ES-I3 (cell line): ENCODE measurements around the gene TDRD5.

Experiments used
- H3K36me3 ChIP-seq: 2 replicates; pipeline ENCODE4 v1.6.1; 2013; ENCODE audit warnings: mild to moderate bottlenecking, low read length, control low read depth, moderate library complexity; ENCODE audit not compliant: insufficient read depth
- H3K4me1 ChIP-seq: 2 replicates; pipeline ENCODE4 v1.6.1; 2013; ENCODE audit warnings: mild to moderate bottlenecking, control low read depth, low read length; ENCODE audit not compliant: insufficient read depth
- H3K9ac ChIP-seq: 2 replicates; pipeline ENCODE4 v1.6.1; 2013; ENCODE audit warnings: low read depth, mild to moderate bottlenecking, low read length, moderate library complexity
- H3K9me3 ChIP-seq: 2 replicates; pipeline ENCODE4 v1.6.1; 2013; ENCODE audit warnings: mild to moderate bottlenecking, low read length, moderate library complexity; ENCODE audit not compliant: control insufficient read depth, insufficient read depth

TDRD5 gene

DNA sequence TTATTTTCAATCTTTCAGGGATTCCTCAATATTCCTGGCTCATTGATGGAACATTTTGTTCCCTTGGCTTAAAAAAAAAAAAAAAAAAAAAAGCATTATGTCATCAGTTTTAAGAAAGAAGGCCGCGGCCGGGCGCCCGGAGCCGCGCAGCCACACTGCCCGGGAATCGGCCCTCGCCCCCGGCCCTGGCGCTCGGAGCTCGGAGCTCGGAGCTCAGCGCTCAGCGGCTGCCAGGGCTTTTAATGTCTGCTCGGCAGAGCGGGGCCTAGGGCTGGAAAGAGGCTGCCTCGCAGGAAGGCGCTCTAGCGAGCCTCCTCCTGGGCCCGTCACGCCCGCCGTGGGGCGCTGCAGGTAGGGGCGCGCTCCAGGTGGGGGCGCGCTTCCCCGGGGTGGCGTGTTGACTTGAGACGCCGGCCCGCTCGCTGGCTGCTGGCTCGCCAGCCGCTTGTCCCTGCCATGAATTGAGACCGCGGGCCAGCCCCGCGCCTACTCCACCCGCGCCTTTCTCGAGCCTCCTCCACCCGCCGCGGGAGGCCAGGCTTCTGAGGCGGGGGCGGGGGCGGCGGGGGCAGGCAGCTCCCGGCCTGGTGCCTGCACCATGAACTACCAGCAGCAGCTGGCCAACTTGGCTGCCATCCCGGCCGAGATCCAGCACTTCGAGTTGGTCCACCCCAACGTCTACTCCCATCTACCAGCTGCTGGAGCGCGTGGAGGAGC is 5.4 kb upstream of the TDRD5 start:
- Histone ChIP-seq H3K9ac (peak overlapping the region; percentile 49; the same call in 1 of the 2 replicates), H3K4me1 (peaks cover 9% of the 10 kb centered on the region), H3K36me3 (no peaks in the 10 kb centered on the region), H3K9me3 (no peaks in the 10 kb centered on the region)

DNA sequence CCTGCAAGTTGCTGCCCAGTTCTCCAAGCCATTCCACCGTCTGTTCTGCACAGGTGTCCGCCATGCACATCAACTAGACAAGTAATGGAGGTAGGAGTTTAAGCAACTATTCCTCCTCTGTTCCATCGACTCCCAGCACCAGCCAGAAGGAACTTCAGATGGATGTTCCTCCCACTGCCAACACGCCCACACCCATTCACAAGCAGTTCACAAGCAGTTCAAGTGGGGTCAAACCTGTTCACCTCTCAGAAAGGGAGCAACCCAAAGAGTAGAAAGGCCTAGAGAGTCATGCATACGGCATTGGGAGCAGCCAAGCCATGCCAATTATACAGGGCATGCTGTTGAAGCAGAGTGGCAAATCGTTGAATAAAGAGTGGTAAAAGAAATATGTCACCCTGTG is 4.3 kb upstream of the TDRD5 start:
- Histone ChIP-seq H3K9ac (no peak overlapping the region), H3K4me1 (peaks cover 9% of the 10 kb centered on the region), H3K9me3 (no peaks in the 10 kb centered on the region), H3K36me3 (no peaks in the 10 kb centered on the region)

DNA sequence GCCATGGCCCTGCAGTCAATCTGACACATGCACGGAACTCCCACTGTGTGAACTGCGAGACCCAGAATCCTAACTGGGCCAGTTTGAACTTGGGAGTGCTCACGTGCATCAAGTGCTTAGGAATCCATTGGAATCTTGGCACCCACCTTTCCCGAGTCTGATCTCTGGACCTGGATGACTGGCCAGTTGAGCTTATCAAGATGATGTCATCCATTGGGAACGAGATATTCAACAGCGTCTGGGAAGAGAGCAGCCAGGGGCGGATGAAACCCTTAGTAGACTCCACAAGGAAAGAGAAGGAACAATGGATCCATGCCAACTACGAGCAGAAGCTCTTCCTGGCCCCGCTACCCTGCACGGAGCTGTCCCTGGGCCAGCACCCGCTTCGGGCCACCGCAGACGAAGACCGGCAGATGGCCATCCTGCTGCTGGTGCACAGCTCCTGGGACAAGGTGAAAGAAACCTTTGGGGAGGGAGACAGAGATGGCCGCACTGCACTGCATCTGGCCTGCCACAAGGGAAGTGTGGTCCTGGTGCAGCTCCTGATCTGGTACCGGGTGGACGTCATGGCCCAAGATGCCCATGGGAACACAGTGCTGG is 3.1 kb upstream of the TDRD5 start:
- no peaks in the 10 kb centered on the region for H3K9me3 ChIP-seq
- peaks cover 4% of the 10 kb centered on the region for H3K4me1 ChIP-seq
- no peaks in the 10 kb centered on the region for H3K36me3 ChIP-seq
- no peak overlapping the region for H3K9ac ChIP-seq

DNA sequence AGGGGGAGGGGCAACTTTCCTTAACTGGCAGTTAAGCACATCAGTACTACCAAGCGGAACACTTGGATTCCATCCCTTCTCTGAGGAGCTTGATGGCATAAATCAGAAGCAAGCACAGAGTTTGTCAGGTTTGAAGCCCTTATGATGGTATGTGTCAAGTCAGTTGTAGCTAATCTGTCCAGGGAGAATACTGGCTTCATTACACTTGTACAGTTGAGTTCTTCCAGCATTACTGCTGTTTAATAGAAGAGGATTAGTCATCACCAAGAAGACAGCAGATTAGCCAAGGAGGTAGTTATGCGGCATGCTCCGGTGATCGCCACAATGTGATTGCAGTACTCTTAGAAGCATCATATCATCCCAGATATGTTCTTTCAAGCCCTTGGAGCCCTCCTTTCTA is 2.1 kb upstream of the TDRD5 start:
- Histone ChIP-seq H3K36me3 (no peaks in the 10 kb centered on the region), H3K9ac (no peak overlapping the region), H3K4me1 (no peaks in the 10 kb centered on the region; the same call in 1 of the 2 replicates), H3K9me3 (no peaks in the 10 kb centered on the region)

DNA sequence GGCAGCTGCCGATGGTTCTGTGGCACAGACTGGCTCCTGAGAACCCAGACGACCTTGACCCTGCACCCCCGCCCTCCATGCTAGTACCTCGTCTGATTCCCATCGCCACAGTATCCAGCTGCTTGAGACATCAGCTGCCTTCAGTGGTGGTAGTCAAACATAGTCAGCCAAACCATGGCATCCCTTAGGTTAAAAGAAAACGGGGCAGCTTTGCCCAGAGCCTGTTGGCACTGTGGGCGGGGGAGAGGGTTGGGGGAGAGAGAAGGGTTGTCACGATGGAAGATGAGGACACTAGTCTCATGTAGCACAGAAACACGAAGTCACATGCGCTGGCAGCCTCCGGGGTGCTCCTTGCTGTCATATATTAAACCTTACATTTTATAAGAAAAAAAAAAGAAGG is 961 bp upstream of the TDRD5 start:
- Histone ChIP-seq H3K9me3 (no peaks in the 10 kb centered on the region), H3K4me1 (no peaks in the 10 kb centered on the region; the same call in 1 of the 2 replicates), H3K36me3 (no peaks in the 10 kb centered on the region), H3K9ac (no peak overlapping the region)

DNA sequence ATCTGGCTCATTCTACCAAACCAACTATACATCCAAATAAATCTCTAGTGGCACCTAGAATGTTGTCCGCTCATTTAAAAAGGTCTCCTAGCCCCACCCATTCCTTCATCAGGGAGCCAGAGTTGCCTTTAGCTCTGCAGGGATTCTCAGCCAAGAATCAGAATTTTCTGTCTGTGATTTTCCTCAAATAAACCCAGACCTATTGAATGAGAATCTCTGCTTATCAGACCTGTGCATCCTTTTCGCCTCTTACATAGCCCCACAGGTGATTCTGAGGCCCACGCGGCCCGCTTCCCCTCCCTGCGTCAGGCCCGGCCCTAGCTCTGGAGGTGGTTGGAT is 410 bp upstream of the TDRD5 start:
- no peaks in the 10 kb centered on the region for H3K4me1 ChIP-seq
- H3K9ac ChIP-seq, result peak overlapping the region; percentile 44; the same call in 1 of the 2 replicates
- no peaks in the 10 kb centered on the region for H3K36me3 ChIP-seq
- no peaks in the 10 kb centered on the region for H3K9me3 ChIP-seq

DNA sequence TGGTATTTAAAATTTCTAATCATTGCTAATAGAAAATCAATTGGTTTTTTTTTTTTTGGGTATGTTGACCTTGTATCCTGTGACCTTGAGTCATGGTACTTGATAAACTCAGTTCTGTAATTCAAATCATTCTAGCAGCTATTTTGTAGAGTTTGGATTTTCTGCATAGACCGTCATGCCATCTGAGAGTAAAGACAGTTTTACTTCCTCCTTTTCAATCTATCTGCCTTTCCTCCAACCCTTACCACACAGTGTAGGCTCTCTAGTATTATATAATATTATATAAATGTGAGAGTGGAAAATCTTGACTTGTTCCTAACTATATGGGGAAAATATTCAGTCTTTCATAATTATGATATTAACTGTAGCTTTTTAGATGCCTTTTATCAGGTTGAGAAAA is 7.0 kb downstream of the TDRD5 start:
- Histone ChIP-seq H3K9me3 (no peaks in the 10 kb centered on the region), H3K4me1 (no peaks in the 10 kb centered on the region), H3K9ac (no peak overlapping the region), H3K36me3 (no peaks in the 10 kb centered on the region)

DNA sequence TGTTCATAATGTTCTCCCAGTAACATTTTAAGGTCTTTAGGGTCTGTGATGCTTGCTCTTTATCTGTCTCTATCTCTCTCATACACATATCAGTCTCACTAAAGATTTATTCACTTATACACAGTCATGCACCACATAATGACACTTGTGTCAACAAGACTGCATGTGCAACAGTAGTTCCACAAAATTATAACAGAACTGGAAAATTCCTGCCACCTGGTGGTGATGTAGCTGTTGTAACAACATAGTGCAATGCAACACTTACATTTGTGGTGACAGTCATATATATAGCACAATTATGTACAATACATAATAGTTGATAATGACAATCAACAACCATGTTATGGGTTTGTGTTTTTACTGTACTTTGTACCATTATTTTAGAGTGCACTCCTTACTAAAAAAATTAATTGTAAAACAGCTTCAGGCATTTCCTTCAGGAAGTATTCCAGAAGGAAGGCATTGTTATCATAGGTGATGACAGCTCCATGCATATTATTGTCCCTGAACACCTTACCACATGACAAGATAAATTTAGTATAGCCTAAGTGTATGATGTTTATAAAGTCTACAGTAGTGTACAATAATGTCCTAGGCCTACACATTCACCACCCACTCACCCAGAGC is 8.1 kb downstream of the TDRD5 start:
- H3K9ac ChIP-seq, result no peak overlapping the region
- H3K9me3 ChIP-seq, result no peaks in the 10 kb centered on the region
- no peaks in the 10 kb centered on the region for H3K36me3 ChIP-seq
- no peaks in the 10 kb centered on the region for H3K4me1 ChIP-seq

DNA sequence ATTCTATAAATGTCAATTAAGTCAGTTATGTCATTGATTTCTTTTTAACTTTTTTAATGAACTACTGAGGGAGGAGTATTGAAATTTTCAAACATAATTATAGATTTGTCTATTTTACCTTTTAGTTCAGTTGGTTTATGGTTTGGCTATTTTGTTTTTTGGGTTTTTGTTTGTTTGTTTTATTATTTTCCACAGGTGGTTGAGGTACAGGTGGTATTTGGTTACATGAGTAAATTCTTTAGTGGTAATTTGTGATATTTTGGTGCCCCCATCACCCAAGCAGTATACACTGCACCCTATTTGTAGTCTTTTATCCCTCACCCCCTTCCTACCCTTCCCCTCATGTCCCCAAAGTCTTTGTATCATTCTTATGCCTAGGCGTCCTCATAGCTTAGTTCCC is 9.5 kb downstream of the TDRD5 start:
- no peaks in the 10 kb centered on the region for H3K9me3 ChIP-seq
- no peaks in the 10 kb centered on the region for H3K36me3 ChIP-seq
- H3K4me1 ChIP-seq, result no peaks in the 10 kb centered on the region
- H3K9ac ChIP-seq, result no peak overlapping the region

DNA sequence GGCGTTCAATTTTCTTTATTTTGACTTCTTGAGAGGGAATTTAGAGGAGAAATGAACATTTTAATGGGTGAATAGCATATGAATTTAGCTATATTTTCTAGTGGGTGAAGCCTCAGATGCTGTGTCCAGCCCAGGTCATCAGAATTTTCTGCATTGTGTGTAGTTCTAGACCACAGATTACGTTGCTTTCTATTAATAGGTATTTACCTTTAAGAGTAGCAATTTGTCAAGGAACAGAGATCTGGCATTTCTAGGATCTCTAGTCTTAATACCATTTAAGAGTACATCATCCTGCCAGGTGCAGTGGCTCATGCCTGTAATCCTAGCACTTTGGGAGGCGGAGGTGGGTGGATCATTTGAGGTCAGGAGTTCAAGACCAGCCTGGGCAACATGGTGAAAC is 20.7 kb downstream of the TDRD5 start:
- H3K9me3 ChIP-seq, result no peaks in the 10 kb centered on the region
- H3K9ac ChIP-seq, result no peak overlapping the region
- H3K4me1 ChIP-seq, result no peaks in the 10 kb centered on the region
- no peaks in the 10 kb centered on the region for H3K36me3 ChIP-seq

DNA sequence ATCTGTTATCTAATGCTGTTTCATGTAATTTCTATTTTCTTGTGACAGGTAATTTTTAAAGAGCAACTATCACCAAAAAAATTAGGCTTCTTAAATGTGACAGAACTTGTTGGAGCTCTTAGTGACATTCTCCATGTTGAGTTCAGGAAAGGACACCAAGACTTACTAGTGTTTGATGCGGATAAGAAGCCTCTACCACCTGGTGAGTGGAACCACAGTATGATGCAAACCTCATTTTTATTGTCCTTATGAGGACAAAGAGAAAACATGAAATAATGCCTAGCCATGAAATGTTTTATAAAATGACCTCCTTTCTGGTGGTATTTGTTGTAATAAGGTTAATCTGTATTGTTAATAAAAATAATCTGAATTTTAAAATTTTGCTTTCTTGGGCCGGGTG is 39.1 kb downstream of the TDRD5 start:
- H3K9ac ChIP-seq, result no peak overlapping the region
- H3K4me1 ChIP-seq, result no peaks in the 10 kb centered on the region
- no peaks in the 10 kb centered on the region for H3K36me3 ChIP-seq
- H3K9me3 ChIP-seq, result no peaks in the 10 kb centered on the region

DNA sequence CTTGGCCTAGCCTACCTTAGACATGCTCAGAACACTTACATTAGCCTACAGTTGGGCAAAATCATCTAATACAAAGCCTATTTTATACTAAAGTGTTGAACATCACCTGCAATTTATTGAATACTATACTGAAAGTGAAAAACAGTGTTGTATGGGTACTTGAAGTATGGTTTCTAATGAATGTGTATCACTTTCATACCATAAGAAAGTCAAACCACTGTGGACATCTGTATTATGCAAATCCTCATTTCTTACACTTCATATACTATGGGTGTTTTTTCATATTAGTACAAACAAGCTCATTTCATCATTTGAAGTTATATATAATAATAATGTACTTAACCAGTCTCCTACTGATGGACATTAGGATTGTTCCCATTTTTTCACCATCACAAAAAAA is 41.2 kb downstream of the TDRD5 start:
- Histone ChIP-seq H3K4me1 (no peaks in the 10 kb centered on the region), H3K9me3 (no peaks in the 10 kb centered on the region), H3K9ac (no peak overlapping the region), H3K36me3 (no peaks in the 10 kb centered on the region)

DNA sequence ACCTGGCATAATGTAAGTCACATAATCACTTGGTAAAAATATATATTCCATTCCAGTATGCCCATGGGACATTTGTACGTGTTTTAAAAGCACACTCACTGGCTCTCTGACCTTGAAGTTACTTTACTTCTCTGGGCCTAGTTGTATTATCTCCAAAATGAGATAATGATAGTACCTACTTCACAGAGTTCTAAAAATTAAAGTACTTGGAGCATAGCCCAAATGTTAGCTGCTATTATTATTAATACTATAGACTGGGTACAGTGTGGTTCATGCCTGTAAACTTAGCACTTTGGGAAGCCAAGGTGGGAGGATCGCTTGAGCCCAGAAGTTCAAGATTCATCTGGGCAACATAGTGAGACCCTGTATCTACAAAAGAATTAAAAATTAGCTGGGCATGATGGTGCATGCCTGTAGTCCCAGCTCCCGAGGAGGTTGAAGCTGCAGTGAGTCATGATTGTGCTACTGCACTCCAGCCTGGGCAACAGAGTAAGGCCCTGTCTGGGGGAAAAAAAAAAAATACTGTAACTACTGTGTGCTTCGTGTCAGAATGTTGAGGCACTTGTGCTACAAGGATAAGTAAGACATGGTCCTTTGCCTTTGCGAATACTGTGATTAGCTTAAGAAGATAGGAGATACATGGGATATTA is 45.7 kb downstream of the TDRD5 start:
- Histone ChIP-seq H3K9me3 (no peaks in the 10 kb centered on the region), H3K9ac (no peak overlapping the region), H3K36me3 (no peaks in the 10 kb centered on the region), H3K4me1 (no peaks in the 10 kb centered on the region)

DNA sequence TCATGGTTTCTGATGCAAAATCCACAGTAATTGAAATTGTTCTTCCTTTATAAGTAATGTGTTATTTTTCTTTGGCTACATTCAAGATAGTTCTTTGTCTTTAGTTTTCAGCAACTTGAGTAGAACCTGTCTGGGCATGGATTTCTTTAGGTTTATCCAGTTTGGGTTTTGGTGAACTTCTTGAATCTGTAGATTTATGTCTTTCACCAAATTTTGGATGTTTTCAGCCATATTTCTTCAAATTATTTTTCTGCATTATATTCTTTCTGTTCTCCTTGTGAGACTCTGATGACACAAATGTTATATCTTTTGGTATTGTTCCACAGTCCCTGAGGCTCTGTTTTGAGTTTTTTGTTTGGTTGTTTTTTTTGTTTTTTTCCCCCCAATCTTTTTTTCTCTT is 69.4 kb downstream of the TDRD5 start:
- Histone ChIP-seq H3K9me3 (no peaks in the 10 kb centered on the region), H3K9ac (no peak overlapping the region), H3K36me3 (no peaks in the 10 kb centered on the region), H3K4me1 (no peaks in the 10 kb centered on the region)

DNA sequence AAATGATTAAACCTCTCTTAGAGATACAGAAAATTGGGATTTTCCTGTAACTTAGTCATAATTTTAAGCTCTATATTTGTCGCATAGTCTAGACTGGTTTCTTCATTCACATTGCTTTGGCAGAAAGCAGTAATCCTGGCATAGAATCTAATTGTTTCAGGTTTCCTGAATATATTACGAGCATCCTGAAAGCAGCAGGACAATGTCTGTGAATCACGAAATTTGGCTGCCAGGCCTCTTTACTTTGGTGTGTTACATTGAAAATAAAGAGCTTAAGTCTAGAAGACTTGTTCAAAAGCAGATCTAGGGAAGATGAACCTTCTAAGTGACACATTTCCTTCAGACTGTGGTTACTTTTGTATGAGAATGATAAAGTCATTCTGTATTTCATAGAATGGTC is 72.2 kb downstream of the TDRD5 start:
- Histone ChIP-seq H3K9me3 (no peaks in the 10 kb centered on the region), H3K36me3 (no peaks in the 10 kb centered on the region), H3K4me1 (no peaks in the 10 kb centered on the region), H3K9ac (no peak overlapping the region)
